Measurements from ENCODE around the gene AATK.

AATK gene

DNA sequence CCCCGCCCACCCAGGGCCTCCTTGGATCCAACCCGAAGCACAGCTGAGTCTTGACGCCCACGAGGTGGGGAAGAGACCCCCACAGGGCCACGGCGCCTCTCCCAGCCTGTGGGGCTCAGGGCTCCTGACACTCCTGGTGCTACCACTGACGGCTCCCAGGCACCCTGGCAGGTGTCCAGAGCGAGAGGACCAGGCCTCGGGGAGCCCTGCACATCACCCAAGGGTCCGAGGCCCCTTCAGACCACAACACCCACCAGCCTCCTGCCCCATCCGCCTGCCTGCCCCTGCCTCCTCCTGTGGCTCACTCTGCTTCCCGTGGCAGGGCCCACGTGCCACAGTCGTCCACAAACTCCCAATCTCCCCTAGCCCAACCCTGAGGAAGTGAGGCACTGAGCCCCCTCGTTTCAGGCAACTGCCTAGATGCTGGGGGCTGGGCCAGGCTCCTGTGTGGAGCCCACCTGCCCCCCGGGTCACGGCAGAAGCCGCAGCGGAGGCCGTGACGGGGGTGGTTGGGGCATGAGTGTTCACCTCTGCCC is 28.3 kb upstream of the AATK start:
- Histone ChIP-seq H3K27ac (ENCODE audit: low read depth, low read length) (no peak overlapping the region), H3K27me3 (ENCODE audit: control insufficient read depth in 1 of 2, insufficient read depth in 2 of 2, low read length in 2 of 2) (no peaks in the 10 kb centered on the region), H3K9me3 (ENCODE audit: low read length) (no peaks in the 10 kb centered on the region), H3K4me3 (ENCODE audit: low read depth in 1 of 2, low read length in 2 of 2) (no peak overlapping the region), H3K4me1 (ENCODE audit: insufficient read depth, low read length) (no peaks in the 10 kb centered on the region), H3K9ac (ENCODE audit: low read length) (no peak overlapping the region), H3K36me3 (ENCODE audit: insufficient read depth, low read length) (no peaks in the 10 kb centered on the region)

DNA sequence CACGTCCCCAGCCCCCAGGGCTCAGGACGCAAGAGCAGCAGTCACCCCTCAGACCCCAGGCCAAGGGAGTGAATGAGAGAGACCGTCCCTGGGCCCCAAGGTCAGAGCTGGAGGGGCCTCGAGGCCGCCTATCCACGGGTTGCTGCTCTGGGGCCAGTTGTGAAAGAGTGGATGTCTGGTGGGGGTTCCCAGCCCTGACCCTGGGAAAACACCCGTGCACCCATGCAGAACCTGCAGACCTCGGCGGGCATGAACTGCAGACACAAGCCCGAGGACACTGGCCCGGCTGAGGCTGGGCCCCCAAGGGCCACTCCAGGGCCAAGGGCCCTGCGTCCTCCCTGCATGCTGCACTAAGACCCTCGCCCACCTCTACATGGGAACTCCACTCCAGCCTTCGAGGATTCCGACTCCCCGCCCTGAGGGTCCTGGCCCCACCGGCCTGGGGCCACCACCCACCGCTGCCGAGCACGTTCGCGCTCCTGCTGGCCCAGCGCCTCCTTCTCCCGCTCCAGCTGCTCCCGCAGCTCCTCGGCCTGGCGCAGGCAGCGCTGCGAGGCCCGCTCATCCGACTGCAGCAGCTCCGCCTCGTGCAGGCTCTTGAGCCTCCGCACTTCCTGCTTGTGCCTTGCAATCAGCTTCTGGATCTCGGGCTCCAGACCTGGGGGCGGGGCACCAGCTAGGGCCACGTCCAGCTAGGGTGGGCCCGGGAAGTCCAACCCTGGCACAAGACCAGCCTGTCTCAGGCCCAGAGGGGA is 27.6 kb upstream of the AATK start:
- Histone ChIP-seq H3K27ac (ENCODE audit: low read depth, low read length) (no peak overlapping the region), H3K9ac (ENCODE audit: low read length) (no peak overlapping the region), H3K9me3 (ENCODE audit: low read length) (no peaks in the 10 kb centered on the region), H3K4me1 (ENCODE audit: insufficient read depth, low read length) (no peaks in the 10 kb centered on the region), H3K36me3 (ENCODE audit: insufficient read depth, low read length) (no peaks in the 10 kb centered on the region), H3K4me3 (ENCODE audit: low read depth in 1 of 2, low read length in 2 of 2) (no peak overlapping the region), H3K27me3 (ENCODE audit: control insufficient read depth in 1 of 2, insufficient read depth in 2 of 2, low read length in 2 of 2) (no peaks in the 10 kb centered on the region)

DNA sequence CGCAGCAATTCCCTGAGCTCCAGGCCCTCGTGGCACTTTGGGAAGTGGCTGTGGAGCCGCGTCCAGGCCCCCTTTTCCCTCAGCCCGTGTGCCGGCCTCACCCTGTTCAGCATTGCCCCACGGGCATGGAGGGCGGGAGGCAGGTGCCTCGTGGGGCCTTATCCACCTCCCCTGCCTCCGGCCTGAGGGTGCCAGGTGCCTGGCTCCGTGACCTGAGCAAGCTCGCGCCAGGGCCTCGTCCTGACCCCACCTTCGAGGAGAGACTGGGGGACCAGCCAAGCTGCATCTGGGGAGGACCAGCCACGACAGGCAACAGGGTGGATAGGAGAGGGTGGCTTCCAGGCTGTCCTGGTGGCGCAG is 27.0 kb upstream of the AATK start:
- Histone ChIP-seq H3K27me3 (ENCODE audit: control insufficient read depth in 1 of 2, insufficient read depth in 2 of 2, low read length in 2 of 2) (no peaks in the 10 kb centered on the region), H3K4me3 (ENCODE audit: low read depth in 1 of 2, low read length in 2 of 2) (no peak overlapping the region), H3K4me1 (ENCODE audit: insufficient read depth, low read length) (no peaks in the 10 kb centered on the region), H3K9me3 (ENCODE audit: low read length) (no peaks in the 10 kb centered on the region), H3K9ac (ENCODE audit: low read length) (no peak overlapping the region), H3K27ac (ENCODE audit: low read depth, low read length) (no peak overlapping the region), H3K36me3 (ENCODE audit: insufficient read depth, low read length) (no peaks in the 10 kb centered on the region)

DNA sequence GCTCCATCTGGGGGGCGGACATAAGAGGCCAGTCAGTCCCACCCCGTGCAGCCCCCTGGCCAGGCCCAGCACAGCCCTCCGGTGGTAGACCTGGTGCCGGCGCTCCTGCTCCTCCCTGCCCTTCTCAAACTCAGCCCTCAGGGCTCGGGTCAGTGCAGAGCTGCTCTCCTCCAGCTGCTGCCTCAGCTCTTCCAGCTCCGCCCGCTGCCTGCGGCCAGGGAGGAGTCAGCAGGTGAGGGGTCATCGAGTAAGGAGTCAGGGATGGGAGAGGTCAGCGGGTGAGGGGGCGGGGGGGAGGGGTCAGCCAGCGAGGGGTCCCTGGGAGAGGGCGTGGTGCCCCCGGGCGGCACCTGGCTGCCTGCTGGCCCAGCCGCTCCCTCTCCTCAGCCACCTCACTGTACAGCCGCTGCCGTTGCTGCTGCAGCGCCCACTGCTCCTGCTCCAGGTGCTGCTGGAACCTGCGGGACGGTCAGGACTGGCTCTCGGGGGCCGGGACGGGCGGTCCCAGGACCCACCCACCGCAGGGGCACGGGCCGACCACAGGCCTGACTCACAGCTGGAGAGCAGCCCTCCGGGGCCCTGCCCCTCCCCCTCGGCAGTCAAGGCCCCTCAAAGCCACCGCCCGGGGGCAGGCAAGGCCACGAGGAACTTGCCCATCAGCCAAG is 26.5 kb upstream of the AATK start:
- no peak overlapping the region for H3K9ac ChIP-seq (ENCODE audit: low read length)
- no peaks in the 10 kb centered on the region for H3K4me1 ChIP-seq (ENCODE audit: insufficient read depth, low read length)
- no peaks in the 10 kb centered on the region for H3K27me3 ChIP-seq (ENCODE audit: control insufficient read depth in 1 of 2, insufficient read depth in 2 of 2, low read length in 2 of 2)
- H3K27ac ChIP-seq (ENCODE audit: low read depth, low read length): no peak overlapping the region
- H3K9me3 ChIP-seq (ENCODE audit: low read length): no peaks in the 10 kb centered on the region
- no peak overlapping the region for H3K4me3 ChIP-seq (ENCODE audit: low read depth in 1 of 2, low read length in 2 of 2)
- H3K36me3 ChIP-seq (ENCODE audit: insufficient read depth, low read length): no peaks in the 10 kb centered on the region

DNA sequence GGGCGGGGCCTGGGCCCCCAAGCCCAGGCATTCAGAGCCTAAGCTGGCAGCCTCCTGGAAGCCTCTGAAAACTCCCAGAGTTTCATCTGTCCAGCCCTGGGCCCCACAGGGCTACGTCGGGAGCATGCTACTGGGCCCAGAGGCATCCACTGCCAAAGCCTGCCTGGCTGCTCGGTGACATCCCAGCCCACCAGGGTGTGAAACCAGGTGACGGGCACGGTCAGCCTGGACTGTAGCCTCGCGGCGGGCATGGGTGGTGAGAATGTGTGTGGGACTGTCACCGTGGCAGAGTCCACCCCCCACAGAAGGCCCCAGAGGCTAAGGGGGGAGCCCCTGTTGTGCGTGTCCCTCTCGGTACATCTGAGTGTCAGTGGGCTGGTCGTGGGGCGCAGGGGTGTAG is 25.6 kb upstream of the AATK start:
- Histone ChIP-seq H3K9ac (ENCODE audit: low read length) (no peak overlapping the region), H3K4me3 (ENCODE audit: low read depth in 1 of 2, low read length in 2 of 2) (no peak overlapping the region), H3K4me1 (ENCODE audit: insufficient read depth, low read length) (no peaks in the 10 kb centered on the region), H3K36me3 (ENCODE audit: insufficient read depth, low read length) (no peaks in the 10 kb centered on the region), H3K9me3 (ENCODE audit: low read length) (no peaks in the 10 kb centered on the region), H3K27me3 (ENCODE audit: control insufficient read depth in 1 of 2, insufficient read depth in 2 of 2, low read length in 2 of 2) (no peaks in the 10 kb centered on the region), H3K27ac (ENCODE audit: low read depth, low read length) (no peak overlapping the region)

DNA sequence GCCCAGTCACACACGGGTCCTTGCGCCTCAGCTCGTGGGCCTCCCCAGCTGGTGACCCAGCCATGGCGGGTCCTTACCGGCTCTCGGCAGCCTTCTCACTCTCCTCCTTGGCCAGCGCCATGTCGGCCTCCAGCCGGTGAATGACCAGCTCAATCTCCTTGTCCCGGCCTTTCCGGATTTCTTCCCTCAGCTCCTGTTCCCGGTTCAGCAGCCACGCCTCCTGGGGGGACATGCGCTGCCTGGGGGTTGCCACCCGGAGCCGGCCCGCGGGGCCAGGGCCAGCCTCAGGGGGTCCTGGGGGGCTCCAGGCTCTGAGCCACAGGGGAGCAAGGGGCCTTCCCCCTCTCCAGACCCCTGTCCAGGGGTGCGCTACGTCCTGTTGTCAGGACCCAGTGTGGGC is 25.1 kb upstream of the AATK start:
- Histone ChIP-seq H3K9me3 (ENCODE audit: low read length) (no peaks in the 10 kb centered on the region), H3K4me1 (ENCODE audit: insufficient read depth, low read length) (no peaks in the 10 kb centered on the region), H3K27ac (ENCODE audit: low read depth, low read length) (no peak overlapping the region), H3K9ac (ENCODE audit: low read length) (no peak overlapping the region), H3K27me3 (ENCODE audit: control insufficient read depth in 1 of 2, insufficient read depth in 2 of 2, low read length in 2 of 2) (no peaks in the 10 kb centered on the region), H3K36me3 (ENCODE audit: insufficient read depth, low read length) (no peaks in the 10 kb centered on the region), H3K4me3 (ENCODE audit: low read depth in 1 of 2, low read length in 2 of 2) (no peak overlapping the region)

DNA sequence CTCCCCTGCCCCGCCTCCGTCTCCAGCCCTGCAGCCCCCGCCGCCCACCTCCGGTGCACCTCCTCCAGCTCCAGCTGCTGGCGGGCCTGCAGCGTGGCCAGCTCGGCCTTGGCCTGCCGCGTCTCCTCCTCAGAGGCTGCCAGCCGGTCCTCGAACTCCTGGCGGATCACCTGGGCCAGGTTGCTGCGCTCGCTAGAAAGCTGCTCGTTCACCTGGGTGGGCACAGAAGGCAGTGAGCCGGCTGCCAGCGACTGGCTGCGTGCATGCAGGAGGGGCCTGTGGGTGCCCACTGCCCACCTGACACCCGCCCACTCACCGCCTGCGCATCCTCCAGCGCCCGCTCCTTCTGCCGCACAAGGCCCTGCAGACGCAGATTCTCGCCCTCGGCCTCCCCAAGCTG is 24.6 kb upstream of the AATK start:
- H3K4me1 ChIP-seq (ENCODE audit: insufficient read depth, low read length): no peaks in the 10 kb centered on the region
- H3K27me3 ChIP-seq (ENCODE audit: control insufficient read depth in 1 of 2, insufficient read depth in 2 of 2, low read length in 2 of 2): no peaks in the 10 kb centered on the region
- no peaks in the 10 kb centered on the region for H3K9me3 ChIP-seq (ENCODE audit: low read length)
- no peaks in the 10 kb centered on the region for H3K36me3 ChIP-seq (ENCODE audit: insufficient read depth, low read length)
- no peak overlapping the region for H3K9ac ChIP-seq (ENCODE audit: low read length)
- no peak overlapping the region for H3K27ac ChIP-seq (ENCODE audit: low read depth, low read length)
- H3K4me3 ChIP-seq (ENCODE audit: low read depth in 1 of 2, low read length in 2 of 2): no peak overlapping the region

DNA sequence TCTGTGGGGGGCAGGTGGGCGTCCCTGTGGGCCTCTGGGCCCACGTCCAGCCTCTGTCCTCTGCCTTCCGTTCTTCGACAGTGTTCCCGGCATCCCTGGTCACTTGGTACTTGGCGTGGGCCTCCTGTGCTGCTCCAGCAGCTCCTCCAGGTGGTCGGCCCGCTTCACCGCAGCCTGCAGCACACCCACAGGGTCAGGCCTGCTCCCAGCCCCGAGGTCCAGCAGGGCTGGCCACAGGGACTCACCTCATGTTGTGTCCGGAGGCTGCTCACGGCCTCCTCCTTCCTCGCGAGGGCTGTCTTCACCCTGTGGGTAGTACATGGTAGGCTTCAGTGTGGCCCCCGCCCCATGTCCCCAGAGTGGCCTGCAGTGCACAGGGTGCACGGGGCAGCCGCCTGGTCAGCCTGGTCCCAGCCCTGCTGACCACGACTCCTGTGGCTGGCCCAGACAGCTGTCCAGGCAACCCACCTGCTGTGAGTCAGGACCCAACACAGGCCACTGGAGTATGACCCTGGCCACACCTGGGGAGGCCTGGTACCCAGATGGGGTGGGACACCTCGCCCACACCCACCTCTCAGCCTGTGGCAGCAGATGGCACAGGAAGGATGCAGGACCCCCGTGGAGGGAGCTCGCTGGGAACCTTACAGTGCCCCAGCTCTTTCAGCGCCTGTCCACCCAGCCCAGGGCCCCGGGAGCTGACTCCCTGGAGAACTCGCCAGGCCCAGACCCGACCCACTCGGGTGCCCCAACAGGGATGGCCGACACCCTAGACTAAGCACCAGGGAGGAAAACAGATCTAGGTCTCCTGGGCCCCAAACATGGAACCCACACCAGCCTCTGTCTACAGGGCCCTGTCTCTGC is 23.9 kb upstream of the AATK start:
- H3K4me1 ChIP-seq (ENCODE audit: insufficient read depth, low read length): no peaks in the 10 kb centered on the region
- no peaks in the 10 kb centered on the region for H3K36me3 ChIP-seq (ENCODE audit: insufficient read depth, low read length)
- no peak overlapping the region for H3K4me3 ChIP-seq (ENCODE audit: low read depth in 1 of 2, low read length in 2 of 2)
- H3K9me3 ChIP-seq (ENCODE audit: low read length): no peaks in the 10 kb centered on the region
- no peaks in the 10 kb centered on the region for H3K27me3 ChIP-seq (ENCODE audit: control insufficient read depth in 1 of 2, insufficient read depth in 2 of 2, low read length in 2 of 2)
- H3K9ac ChIP-seq (ENCODE audit: low read length): no peak overlapping the region
- no peak overlapping the region for H3K27ac ChIP-seq (ENCODE audit: low read depth, low read length)

DNA sequence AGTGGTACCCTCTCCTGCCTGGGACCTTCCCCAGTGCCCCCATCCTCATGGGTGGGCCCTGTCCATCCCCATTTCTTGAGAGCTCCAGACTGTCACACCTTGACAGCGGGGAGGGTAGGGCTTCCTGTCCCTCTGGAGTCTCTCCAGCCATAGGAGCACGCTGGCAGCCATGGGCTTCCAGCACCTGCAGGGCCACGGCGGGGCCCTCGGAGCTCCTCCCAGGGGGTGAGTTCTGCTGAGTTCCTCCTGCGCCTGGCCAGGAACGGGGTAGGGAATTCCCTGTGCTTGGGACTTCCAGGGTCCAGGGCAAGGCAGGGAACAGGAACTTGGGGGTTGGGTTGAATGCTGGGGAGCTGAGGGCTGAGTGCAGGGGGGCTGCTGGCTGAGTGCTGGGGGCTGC is 23.0 kb upstream of the AATK start:
- Histone ChIP-seq H3K36me3 (ENCODE audit: insufficient read depth, low read length) (no peaks in the 10 kb centered on the region), H3K4me3 (ENCODE audit: low read depth in 1 of 2, low read length in 2 of 2) (no peak overlapping the region), H3K4me1 (ENCODE audit: insufficient read depth, low read length) (no peaks in the 10 kb centered on the region), H3K27ac (ENCODE audit: low read depth, low read length) (no peak overlapping the region), H3K9ac (ENCODE audit: low read length) (no peak overlapping the region), H3K9me3 (ENCODE audit: low read length) (no peaks in the 10 kb centered on the region), H3K27me3 (ENCODE audit: control insufficient read depth in 1 of 2, insufficient read depth in 2 of 2, low read length in 2 of 2) (no peaks in the 10 kb centered on the region)

DNA sequence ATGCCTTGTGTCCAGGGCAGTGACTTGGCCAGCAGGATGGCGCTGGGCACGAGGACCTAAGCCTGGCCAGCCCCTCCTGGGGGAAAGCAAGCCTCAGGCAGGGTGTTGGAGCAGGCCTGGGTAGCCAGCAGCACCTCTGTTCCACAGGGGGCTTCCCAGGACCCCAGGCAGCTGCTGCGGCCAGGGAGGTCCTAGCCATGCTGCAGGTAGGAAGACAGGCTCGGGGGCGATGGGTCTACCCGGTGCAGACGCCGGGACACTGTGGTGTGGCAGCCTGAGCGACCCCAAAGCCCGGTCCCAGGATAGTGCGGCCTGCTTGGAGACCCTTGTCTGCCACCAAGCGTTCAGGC is 22.4 kb upstream of the AATK start:
- no peaks in the 10 kb centered on the region for H3K36me3 ChIP-seq (ENCODE audit: insufficient read depth, low read length)
- H3K27me3 ChIP-seq (ENCODE audit: control insufficient read depth in 1 of 2, insufficient read depth in 2 of 2, low read length in 2 of 2): no peaks in the 10 kb centered on the region
- no peak overlapping the region for H3K4me3 ChIP-seq (ENCODE audit: low read depth in 1 of 2, low read length in 2 of 2)
- no peak overlapping the region for H3K9ac ChIP-seq (ENCODE audit: low read length)
- no peaks in the 10 kb centered on the region for H3K4me1 ChIP-seq (ENCODE audit: insufficient read depth, low read length)
- no peak overlapping the region for H3K27ac ChIP-seq (ENCODE audit: low read depth, low read length)
- H3K9me3 ChIP-seq (ENCODE audit: low read length): no peaks in the 10 kb centered on the region

DNA sequence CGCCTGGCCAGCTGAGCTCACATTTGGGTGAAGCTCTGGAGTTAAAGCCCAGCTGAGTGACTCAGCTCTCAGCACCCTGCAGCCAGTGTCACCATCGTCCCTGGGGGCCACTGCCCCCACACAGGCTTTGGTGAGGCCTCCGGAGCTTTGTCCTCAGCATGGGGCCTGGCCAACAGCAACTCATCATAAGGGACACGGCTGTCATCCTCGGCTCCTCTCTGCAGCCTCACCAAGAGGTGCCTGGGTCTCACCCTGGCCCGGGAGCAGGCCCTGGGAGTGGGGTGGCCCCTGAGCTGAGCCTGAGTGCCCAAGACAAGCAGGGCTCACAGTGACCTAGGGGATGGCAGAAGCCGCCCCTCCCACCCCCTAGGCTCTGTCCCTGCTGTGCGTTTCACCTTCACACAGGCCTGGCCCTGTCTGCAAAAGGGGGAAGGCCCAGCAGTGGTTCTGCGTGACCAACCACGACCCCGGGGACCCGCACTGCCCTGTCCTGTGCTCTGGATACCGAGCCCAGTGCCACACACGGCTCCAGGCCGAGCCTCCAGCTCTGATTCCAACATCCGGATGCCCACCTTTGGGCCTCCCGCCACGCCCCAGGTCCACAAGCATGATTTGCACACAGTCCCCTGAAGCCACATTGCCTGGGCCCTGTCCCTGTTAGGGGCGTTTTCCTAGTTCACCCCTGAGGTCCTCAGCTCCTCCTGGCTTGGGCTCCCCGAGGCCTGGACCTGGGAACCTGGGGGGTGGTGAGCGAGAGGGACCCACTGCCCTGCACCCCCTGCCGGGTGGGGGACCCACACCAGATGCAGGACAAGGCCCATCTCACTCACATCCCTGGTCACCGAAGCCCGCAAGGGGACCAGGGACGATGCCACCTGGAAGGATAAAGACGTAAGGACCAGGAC is 21.8 kb upstream of the AATK start:
- H3K4me3 ChIP-seq (ENCODE audit: low read depth in 1 of 2, low read length in 2 of 2): no peak overlapping the region
- no peaks in the 10 kb centered on the region for H3K36me3 ChIP-seq (ENCODE audit: insufficient read depth, low read length)
- H3K4me1 ChIP-seq (ENCODE audit: insufficient read depth, low read length): no peaks in the 10 kb centered on the region
- no peaks in the 10 kb centered on the region for H3K27me3 ChIP-seq (ENCODE audit: control insufficient read depth in 1 of 2, insufficient read depth in 2 of 2, low read length in 2 of 2)
- H3K9me3 ChIP-seq (ENCODE audit: low read length): no peaks in the 10 kb centered on the region
- H3K27ac ChIP-seq (ENCODE audit: low read depth, low read length): no peak overlapping the region
- no peak overlapping the region for H3K9ac ChIP-seq (ENCODE audit: low read length)
